OCI-LY7 (cell line): ENCODE data around the gene AHNAK2. TPM values are rescaled to one million over a fixed set of nuclear protein-coding genes. Genes with fewer than 3 reads are reported as not detected.
A peak's percentile ranks its signal among the peaks of the same experiment; 100 is the strongest.

Experiments used
- BruUV-seq: library from RNA; stranded (reverse); fragments of 400-500 nt; replicated peaks from 2 replicates; lab custom pipeline; 2021; lab: Mats Ljungman, UMichigan
- CTCF ChIA-PET: fragments of 300-600 bp; sonication (Branson Sonifier 250); formaldehyde crosslinking; loops from one replicate; lab custom pipeline; 2022; ENCODE audit warnings: antibody characterized with exemption; ENCODE audit not compliant: unreplicated experiment; lab: Charles Lee
- POLR2A ChIA-PET: fragments of 300-600 bp; sonication (Branson Sonifier 250); formaldehyde crosslinking; loops from one replicate; lab custom pipeline; 2022; ENCODE audit warnings: antibody characterized with exemption; lab: Charles Lee
- DNase-seq: peaks from one replicate; pipeline ENCODE4 v3.0.0-alpha.2; 2015; ENCODE audit warnings: low spot score
- H2AFZ ChIP-seq: fragments of 200-600 bp; sonication (generic), shearing (Covaris generic); 2 replicates; pipeline ENCODE4 v1.6.1; 2014; ENCODE audit warnings: mild to moderate bottlenecking, antibody characterized with exemption, low read length, moderate library complexity
- H3K27ac ChIP-seq: fragments of 200-600 bp; sonication (generic); 2 replicates; pipeline ENCODE4 v1.5.1; 2014; ENCODE audit warnings: mixed run types, low read depth, mild to moderate bottlenecking, moderate library complexity, low read length, inconsistent platforms; ENCODE audit not compliant: poor library complexity, severe bottlenecking
- H3K36me3 ChIP-seq: fragments of 200-600 bp; sonication (generic); 2 replicates; pipeline ENCODE4 v1.6.1; 2014; ENCODE audit warnings: mild to moderate bottlenecking, antibody characterized with exemption, low read length, moderate library complexity, mixed read lengths; ENCODE audit not compliant: insufficient read depth
- H3K4me1 ChIP-seq: fragments of 200-600 bp; sonication (generic); 2 replicates; pipeline ENCODE4 v1.5.1; 2014; ENCODE audit warnings: mild to moderate bottlenecking, low read length; ENCODE audit not compliant: insufficient read depth, poor library complexity, severe bottlenecking
- H3K4me2 ChIP-seq: fragments of 200-600 bp; sonication (generic); 2 replicates; pipeline ENCODE4 v1.6.1; 2014; ENCODE audit warnings: mild to moderate bottlenecking, low read length
- H3K4me3 ChIP-seq: fragments of 200-600 bp; sonication (generic); 2 replicates; pipeline ENCODE4 v1.5.1; 2014; ENCODE audit warnings: mild to moderate bottlenecking, low read depth, low read length; ENCODE audit not compliant: poor library complexity, severe bottlenecking
- H3K79me2 ChIP-seq: fragments of 200-600 bp; sonication (generic); 2 replicates; pipeline ENCODE4 v1.6.1; 2016; ENCODE audit warnings: low read depth, mild to moderate bottlenecking, low read length, moderate library complexity, mixed read lengths; ENCODE audit not compliant: insufficient read depth
- H3K9me2 ChIP-seq: fragments of 200-600 bp; sonication (generic); 2 replicates; pipeline ENCODE4 v1.6.1; 2016; ENCODE audit warnings: mild to moderate bottlenecking, low read length, mixed read lengths; ENCODE audit not compliant: insufficient read depth
- H3K9me3 ChIP-seq: fragments of 200-600 bp; sonication (generic); 2 replicates; pipeline ENCODE4 v1.6.1; 2014; ENCODE audit warnings: mild to moderate bottlenecking, mixed run types, low read length, mixed read lengths
- H4K20me1 ChIP-seq: fragments of 200-600 bp; sonication (generic); 2 replicates; pipeline ENCODE4 v1.6.1; 2014; ENCODE audit warnings: mild to moderate bottlenecking, antibody characterized with exemption, low read length, moderate library complexity, mixed read lengths; ENCODE audit not compliant: insufficient read depth
- CTCF ChIP-seq: fragments of 200-600 bp; sonication (generic); conservative IDR thresholded peaks from 2 replicates; pipeline ENCODE4 v1.5.1; 2014; ENCODE audit warnings: mild to moderate bottlenecking, antibody characterized with exemption, low read length, moderate library complexity, mixed read lengths
- EZH2phosphoT487 ChIP-seq: fragments of 200-600 bp; sonication (generic); IDR thresholded peaks from 2 replicates; pipeline ENCODE4 v1.6.1; 2018; ENCODE audit warnings: low read depth, borderline replicate concordance, mild to moderate bottlenecking, mixed run types, antibody characterized with exemption, low read length, moderate library complexity, mixed read lengths
- intact Hi-C: fragments of 100-400 bp; cut with micrococcal nuclease; formaldehyde crosslinking; loops from one replicate; pipeline ENCODE4 v1.10.0; 2022; ENCODE audit not compliant: unreplicated experiment
- total RNA-seq, 2 experiments: library from RNA; depleted of rRNA in 1 of 2; stranded (reverse); fragments of >200 nt in 1 of 2; shearing (Covaris generic) in 1 of 2; gene quantifications; 2 replicates each; pipeline ENCODE4 v1.2.3, GENCODE V29; 2014 to 2022

The AHNAK2 gene
- total RNA-seq, 2 experiments from 2014 or later, result 0.61 TPM; not detected in 1

GRCh38 chr14:105018414-105018813 is 40.2 kb upstream of the AHNAK2 start:
- peak overlapping the region; percentile 89 for H3K4me2 ChIP-seq
- no peaks in the 10 kb centered on the region for H3K9me3 ChIP-seq
- H3K79me2 ChIP-seq, result peaks cover 89% of the 10 kb centered on the region
- DNase-seq, result no peak
- H3K9me2 ChIP-seq, result no peaks in the 10 kb centered on the region
- no peak overlapping the region for H2AFZ ChIP-seq
- ChIA-PET POLR2A (interaction anchor here (0.7 to 1.3 kb wide), 3 partner anchors 9 to 283 kb away, joined by 3 to 4 read pairs (median 4); no protein-coding TSS in a partner anchor), CTCF (no interaction called here)
- peaks cover 60% of the 10 kb centered on the region for H4K20me1 ChIP-seq
- H3K4me1 ChIP-seq, result peaks cover 65% of the 10 kb centered on the region
- no peak for TF ChIP-seq CTCF
- TF ChIP-seq EZH2phosphoT487, result no peak
- BruUV-seq, result no TSS peak
- H3K4me3 ChIP-seq, result peak overlapping the region; percentile 78
- intact Hi-C loops, result no loop called here
- H3K27ac ChIP-seq, result no peak overlapping the region
- peaks cover 71% of the 10 kb centered on the region for H3K36me3 ChIP-seq

- intact Hi-C loops, result no loop called here
- peaks cover 95% of the 10 kb centered on the region for H3K36me3 ChIP-seq
- H3K27ac ChIP-seq, result no peak overlapping the region
- H3K9me2 ChIP-seq, result no peaks in the 10 kb centered on the region
- peaks cover 99% of the 10 kb centered on the region for H3K79me2 ChIP-seq
- DNase-seq, result no peak
- peak overlapping the region; percentile 89 for H3K4me2 ChIP-seq
- H4K20me1 ChIP-seq, result peaks cover 73% of the 10 kb centered on the region
- H3K9me3 ChIP-seq, result no peaks in the 10 kb centered on the region
- H2AFZ ChIP-seq, result no peak overlapping the region
- ChIA-PET CTCF (no interaction called here), POLR2A (interaction anchor here (0.8 kb wide), 1 partner anchor 89 kb away, joined by 3 read pairs; no protein-coding TSS in a partner anchor)
- TF ChIP-seq EZH2phosphoT487 (no peak), CTCF (no peak)
- H3K4me3 ChIP-seq, result peak overlapping the region; percentile 78
- BruUV-seq, result no TSS peak
- peaks cover 67% of the 10 kb centered on the region for H3K4me1 ChIP-seq
Observed at GRCh38 chr14:105015905-105016304, 37.7 kb upstream of the AHNAK2 start.

GRCh38 chr14:105015242-105015641 is 37.1 kb upstream of the AHNAK2 start:
- H3K4me2 ChIP-seq, result peak overlapping the region; percentile 89

More at GRCh38 chr14:105015242-105015641, 37.1 kb upstream of the AHNAK2 start:
- ChIA-PET CTCF (no interaction called here), POLR2A (no interaction called here)
- Histone ChIP-seq H3K4me3 (peak overlapping the region; percentile 78), H3K27ac (peak overlapping the region; percentile 1), H3K79me2 (peaks cover 100% of the 10 kb centered on the region), H3K36me3 (peaks cover 96% of the 10 kb centered on the region), H3K9me3 (no peaks in the 10 kb centered on the region), H4K20me1 (peaks cover 78% of the 10 kb centered on the region), H3K4me1 (peaks cover 67% of the 10 kb centered on the region), H3K9me2 (no peaks in the 10 kb centered on the region), H2AFZ (no peak overlapping the region)
- no peak for TF ChIP-seq EZH2phosphoT487
- no peak for TF ChIP-seq CTCF
- no peak for DNase-seq
- BruUV-seq, result no TSS peak
- intact Hi-C loops, result no loop called here
